K562 (cell line): ENCODE measurements around the gene ANO7. TPM values are rescaled to one million over a fixed set of nuclear protein-coding genes. Genes with fewer than 3 reads are reported as not detected.

Experiments used
- ATAC-seq: fragments of 200-7000 bp; cut with Tn5 transposase; 3 replicates; pipeline ENCODE4 v1.9.1; 2020; ENCODE audit warnings: moderate library complexity
- BruUV-seq: library from RNA; stranded (reverse); fragments of 400-500 nt; replicated peaks from 2 replicates; lab custom pipeline; 2021; lab: Mats Ljungman, UMichigan
- CTCF ChIA-PET: fragments of 300-600 bp; formaldehyde crosslinking; extraction: SDS; loops from one replicate; lab custom pipeline; 2021; ENCODE audit warnings: low intra/inter-chr PET ratio; lab: Yijun Ruan, JAX
- POLR2A ChIA-PET: fragments of 300-600, 350-650 bp; sonication (Branson Sonifier 250); formaldehyde crosslinking; extraction: SDS; loops from one replicate; lab custom pipeline; 2021; ENCODE audit warnings: antibody characterized with exemption, inconsistent platforms; lab: Yijun Ruan, JAX
- DNase-seq, 4 experiments: peaks; one replicate each; pipeline versions ENCODE4 v3.0.0 to v3.0.0-alpha.2; 2011 to 2018; ENCODE audit warnings: low spot score in 3 of 4, mixed read lengths in 3 of 4; ENCODE audit errors: extremely low read depth in 1 of 4
- FAIRE-seq: peaks from 2 replicates; lab custom pipeline; 2011; peaks lifted over from hg19 to GRCh38; lab: Jason Lieb, UNC
- H2AFZ ChIP-seq: 2 replicates; pipeline ENCODE4 v1.6.0; 2011; ENCODE audit warnings: low read depth, low read length, control low read depth, inconsistent platforms
- H3K27ac ChIP-seq: fragments of 200-600 bp; 3 replicates; pipeline ENCODE4 v1.8.0; 2011; ENCODE audit warnings: low read depth, mild to moderate bottlenecking, control low read depth, inconsistent platforms, low read length, moderate library complexity, mixed read lengths; ENCODE audit errors: extremely low read depth
- H3K27me3 ChIP-seq, 2 experiments: fragments of 300-600 bp in 1 of 2; 2 replicates in 1 of 2; 3 replicates in 1 of 2; pipeline versions ENCODE4 v1.6.0 to v1.8.0; 2011; ENCODE audit warnings: inconsistent platforms in 2 of 2, low read length in 2 of 2, mild to moderate bottlenecking in 1 of 2, mixed read lengths in 1 of 2, moderate library complexity in 1 of 2; ENCODE audit not compliant: control insufficient read depth in 2 of 2, insufficient read depth in 2 of 2
- H3K36me3 ChIP-seq: fragments of 300-600 bp; 3 replicates; pipeline ENCODE4 v1.8.0; 2011; ENCODE audit warnings: mild to moderate bottlenecking, low read length, inconsistent platforms; ENCODE audit not compliant: control insufficient read depth, insufficient read depth
- H3K4me1 ChIP-seq, 2 experiments: fragments of 200-600 bp in 1 of 2; replicated peaks in 1 of 2; 2 replicates in 1 of 2; 3 replicates in 1 of 2; pipeline versions ENCODE4 v1.5.1 to v1.8.0; 2011; ENCODE audit warnings: inconsistent platforms in 2 of 2, low read length in 2 of 2, mild to moderate bottlenecking in 1 of 2, mixed read lengths in 1 of 2, moderate library complexity in 1 of 2; ENCODE audit not compliant: control insufficient read depth in 2 of 2, insufficient read depth in 2 of 2
- H3K4me2 ChIP-seq: 2 replicates; pipeline ENCODE4 v1.6.1; 2011; ENCODE audit warnings: low read length, control low read depth, inconsistent platforms, mixed read lengths; ENCODE audit not compliant: insufficient read depth
- H3K4me3 ChIP-seq: fragments of 200-600 bp; sonication (generic), shearing (Covaris generic); 2 replicates; pipeline ENCODE4 v1.5.1; 2016; ENCODE audit warnings: control low read depth, inconsistent platforms
- H3K79me2 ChIP-seq: fragments of 200-600 bp; 3 replicates; pipeline ENCODE4 v1.8.0; 2011; ENCODE audit warnings: low read length, inconsistent platforms; ENCODE audit not compliant: control insufficient read depth, insufficient read depth
- H3K9ac ChIP-seq, 2 experiments: 2 replicates each; pipeline versions ENCODE4 v1.6.0 to v1.6.1; 2011; ENCODE audit warnings: low read depth in 2 of 2, low read length in 2 of 2, control low read depth in 1 of 2, inconsistent platforms in 1 of 2, mild to moderate bottlenecking in 1 of 2, mixed read lengths in 1 of 2; ENCODE audit not compliant: insufficient read depth in 1 of 2
- H3K9me1 ChIP-seq: one replicate; pipeline ENCODE4 v1.6.0; 2011; ENCODE audit warnings: inconsistent platforms, mild to moderate bottlenecking, low read length, moderate library complexity; ENCODE audit not compliant: control insufficient read depth, insufficient read depth
- H3K9me3 ChIP-seq: replicated peaks from 2 replicates; pipeline ENCODE4 v1.5.1; 2011; ENCODE audit warnings: low read depth, low read length, inconsistent platforms; ENCODE audit not compliant: control insufficient read depth, insufficient read depth
- H4K20me1 ChIP-seq: replicated peaks from 2 replicates; pipeline ENCODE4 v1.6.1; 2011; ENCODE audit warnings: low read length, inconsistent platforms, mixed read lengths; ENCODE audit not compliant: control insufficient read depth, insufficient read depth
- DPF2 ChIP-seq: fragments of 450-650 bp; IDR thresholded peaks from 2 replicates; pipeline ENCODE4 v1.6.1; 2016
- FOXJ3 ChIP-seq: sonication (generic); formaldehyde crosslinking; IDR thresholded peaks from 2 replicates; pipeline ENCODE4 v1.4.0; 2020; ENCODE audit warnings: mild to moderate bottlenecking, missing genetic modification reagents
- JUNB ChIP-seq: fragments of 450-650 bp; formaldehyde crosslinking; conservative IDR thresholded peaks from 2 replicates; pipeline ENCODE4 v1.4.0; 2020; ENCODE audit warnings: mild to moderate bottlenecking
- KAT7 ChIP-seq: sonication (generic); formaldehyde crosslinking; IDR thresholded peaks from 2 replicates; pipeline ENCODE4 v1.8.0; 2022; ENCODE audit warnings: missing genetic modification reagents, mild to moderate bottlenecking, borderline replicate concordance
- KLF6 ChIP-seq: fragments of 250-450 bp; sonication (Bioruptor Pico); IDR thresholded peaks from 2 replicates; pipeline ENCODE4 v1.4.0; 2020; ENCODE audit warnings: mild to moderate bottlenecking, moderate library complexity, borderline replicate concordance
- MAFF ChIP-seq: IDR thresholded peaks from 2 replicates; pipeline ENCODE4 v1.6.1; 2012; ENCODE audit warnings: low read length, improper control_type of control experiment
- MEF2A ChIP-seq: IDR thresholded peaks from 2 replicates; pipeline ENCODE4 v1.6.1; 2011; ENCODE audit warnings: low read depth, mild to moderate bottlenecking, low read length, moderate library complexity; ENCODE audit not compliant: control insufficient read depth
- MEIS2 ChIP-seq: fragments of 450-650 bp; IDR thresholded peaks from 2 replicates; pipeline ENCODE4 v1.6.1; 2014; ENCODE audit warnings: mild to moderate bottlenecking; ENCODE audit not compliant: partially characterized antibody
- SLC30A9 ChIP-seq: fragments of 250-450 bp; sonication (Bioruptor Pico); IDR thresholded peaks from 2 replicates; pipeline ENCODE4 v1.8.0; 2022; ENCODE audit warnings: mild to moderate bottlenecking, moderate library complexity
- SMARCA4 ChIP-seq: fragments of 450-650 bp; IDR thresholded peaks from 2 replicates; pipeline ENCODE4 v1.6.1; 2016
- SNRNP70 ChIP-seq: fragments of 200-400 bp; formaldehyde crosslinking; optimal IDR thresholded peaks from 2 replicates; pipeline ENCODE3; 2017; ENCODE audit warnings: low read depth, low read length
- STAT5B ChIP-seq: fragments of 250-450 bp; sonication (Bioruptor Pico); IDR thresholded peaks from 2 replicates; pipeline ENCODE4 v1.8.0; 2021; ENCODE audit warnings: mild to moderate bottlenecking, inconsistent platforms
- TCFL5 ChIP-seq: fragments of 250-450 bp; sonication (Bioruptor Pico); conservative IDR thresholded peaks from 2 replicates; pipeline ENCODE4 v1.6.1; 2021; ENCODE audit warnings: mild to moderate bottlenecking, moderate library complexity, matching md5 sums
- TRIM24 ChIP-seq, 2 experiments: fragments of 450-650 bp; IDR thresholded peaks; 2 replicates each; pipeline ENCODE4 v1.6.1; 2016
- WGBS: fragments of 100-300 bp; shearing (Covaris generic); methylation state at CpG from one replicate; pipeline ENCODE4 v1.1.6; 2016; ENCODE audit warnings: low coverage, mixed read lengths; ENCODE audit not compliant: insufficient coverage; ENCODE audit errors: missing lambda C conversion rate; 5-methylcytosine and 5-hydroxymethylcytosine counted together
- in situ Hi-C: fragments of 300-500 bp; cut with MboI; formaldehyde crosslinking; loops from 4 replicates; pipeline ENCODE4 v1.15.0; 2018; ENCODE audit warnings: inconsistent platforms, mixed read lengths
- intact Hi-C: fragments of 100-400 bp; cut with micrococcal nuclease; formaldehyde crosslinking; loops from 2 replicates; pipeline ENCODE4 v1.14.2; 2022
- polyA plus RNA-seq, 8 experiments: library from polyadenylated mRNA; depleted of rRNA in 4 of 8; stranded (reverse) in 5 of 8; unstranded in 3 of 8; fragments of >200 nt; fragmentation: Nextera tagmentation in 2 of 8; fragmentation: Illumina TruSeq in 1 of 8; extraction: Ambion mirVana in 2 of 8; extraction: Trizol in 1 of 8; gene quantifications; 2 replicates each; pipeline versions ENCODE4 v1.2.1 to v1.2.3, GENCODE V29; 2011 to 2014; ENCODE audit warnings: inconsistent platforms in 1 of 8, missing spikeins in 1 of 8
- total RNA-seq, 7 experiments: library from RNA; depleted of rRNA in 6 of 7; stranded (reverse); fragments of >200 nt in 6 of 7; fragmentation: Illumina TruSeq in 2 of 7; extraction: Trizol in 2 of 7; gene quantifications; 2 replicates each; pipeline versions ENCODE4 v1.2.1 to v1.2.3, GENCODE V29; 2011 to 2021; ENCODE audit warnings: low replicate concordance in 1 of 7
- TF ChIP-seq, protein P1 (sequence below): fragments of 450-650 bp; IDR thresholded peaks from 2 replicates; pipeline ENCODE4 v1.6.1; 2016
- TF ChIP-seq, protein P2 (sequence below): IDR thresholded peaks from 3 replicates; pipeline ENCODE4 v1.6.1; 2011; ENCODE audit warnings: borderline replicate concordance, mild to moderate bottlenecking, moderate library complexity; ENCODE audit not compliant: insufficient read length; ENCODE audit errors: extremely low read depth
- TF ChIP-seq, protein P3 (sequence below): fragments of 250-450 bp; sonication (Bioruptor Pico); IDR thresholded peaks from 2 replicates; pipeline ENCODE4 v1.8.0; 2021; ENCODE audit warnings: moderate library complexity, mild to moderate bottlenecking, inconsistent platforms
- TF ChIP-seq, protein P4 (sequence below): sonication (generic); formaldehyde crosslinking; IDR thresholded peaks from 2 replicates; pipeline ENCODE4 v1.8.0; 2022; ENCODE audit warnings: missing genetic modification reagents, mild to moderate bottlenecking, borderline replicate concordance

ANO7 gene
- total and polyA plus RNA-seq, 9 of the 15 experiments (the other 6 are each of a cell fraction or from before 2014, with no cell fraction given): 0.28 to 5.1 (median 1.1) TPM

DNA sequence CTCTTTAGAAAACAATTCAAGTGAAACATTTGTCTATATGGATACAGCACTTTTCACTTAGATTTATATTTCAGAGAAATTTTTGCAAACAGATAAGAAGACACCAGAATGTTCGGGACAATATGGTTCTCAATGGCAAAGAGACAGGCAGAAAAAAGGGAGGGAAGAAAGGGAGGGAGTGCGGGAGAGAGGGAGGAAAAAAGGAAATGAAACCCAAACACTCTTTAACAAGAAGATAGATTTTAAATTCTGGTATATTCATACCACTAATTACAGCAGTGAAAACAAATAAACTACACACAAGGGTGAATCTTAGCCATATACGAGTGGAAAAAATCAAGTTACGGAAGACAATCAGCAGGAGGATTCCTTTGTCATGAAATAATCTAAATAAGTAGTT, 42.2 kb upstream of the ANO7 start:
- intact Hi-C loops (no loop called here), in situ Hi-C loops (no loop called here)
- Histone ChIP-seq H3K27ac (no peak overlapping the region), H3K9ac (no peak overlapping the region), H3K9me1 (no peaks in the 10 kb centered on the region), H3K4me3 (no peak overlapping the region), H3K27me3 (no peaks in the 10 kb centered on the region), H3K36me3 (0 out of 3 replicates have a peak, but pooled peaks cover 3% of the 10 kb centered on the region), H3K4me1 (peaks cover 13 to 24% of the 10 kb centered on the region in 2 experiments; a peak in 4 of 5 replicates), H3K79me2 (peaks cover 15% of the 10 kb centered on the region), H4K20me1 (no peaks in the 10 kb centered on the region), H3K9me3 (no peaks in the 10 kb centered on the region), H3K4me2 (no peak overlapping the region), H2AFZ (no peak overlapping the region)
- ATAC-seq (no peak), FAIRE-seq (no peak), DNase-seq (no peak)
- BruUV-seq: no TSS peak
- 62% methylated on average over 2 of the region's 4 CpGs for WGBS
- ChIA-PET POLR2A (interaction anchor here (0.7 kb wide), 1 partner anchor 63 kb away, joined by 3 read pairs; no protein-coding TSS in a partner anchor), CTCF (no interaction called here)
- TF ChIP-seq SMARCA4 (no peak), TCFL5 (CRISPR knock-in tag) (no peak), KAT7 (no peak), TRIM24 (IDR thresholded peaks at IDR 0.05) (no peak), FOXJ3 (CRISPR knock-in tag) (no peak), KLF6 (CRISPR knock-in tag) (no peak), SNRNP70 (no peak), MEIS2 (no peak), SLC30A9 (CRISPR knock-in tag) (no peak), DPF2 (no peak), MEF2A (no peak), MAFF (no peak), JUNB (CRISPR knock-in tag) (no peak), STAT5B (no peak)
- TF ChIP-seq, protein P1, sequence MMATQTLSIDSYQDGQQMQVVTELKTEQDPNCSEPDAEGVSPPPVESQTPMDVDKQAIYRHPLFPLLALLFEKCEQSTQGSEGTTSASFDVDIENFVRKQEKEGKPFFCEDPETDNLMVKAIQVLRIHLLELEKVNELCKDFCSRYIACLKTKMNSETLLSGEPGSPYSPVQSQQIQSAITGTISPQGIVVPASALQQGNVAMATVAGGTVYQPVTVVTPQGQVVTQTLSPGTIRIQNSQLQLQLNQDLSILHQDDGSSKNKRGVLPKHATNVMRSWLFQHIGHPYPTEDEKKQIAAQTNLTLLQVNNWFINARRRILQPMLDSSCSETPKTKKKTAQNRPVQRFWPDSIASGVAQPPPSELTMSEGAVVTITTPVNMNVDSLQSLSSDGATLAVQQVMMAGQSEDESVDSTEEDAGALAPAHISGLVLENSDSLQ: no peak
- TF ChIP-seq, protein P2, sequence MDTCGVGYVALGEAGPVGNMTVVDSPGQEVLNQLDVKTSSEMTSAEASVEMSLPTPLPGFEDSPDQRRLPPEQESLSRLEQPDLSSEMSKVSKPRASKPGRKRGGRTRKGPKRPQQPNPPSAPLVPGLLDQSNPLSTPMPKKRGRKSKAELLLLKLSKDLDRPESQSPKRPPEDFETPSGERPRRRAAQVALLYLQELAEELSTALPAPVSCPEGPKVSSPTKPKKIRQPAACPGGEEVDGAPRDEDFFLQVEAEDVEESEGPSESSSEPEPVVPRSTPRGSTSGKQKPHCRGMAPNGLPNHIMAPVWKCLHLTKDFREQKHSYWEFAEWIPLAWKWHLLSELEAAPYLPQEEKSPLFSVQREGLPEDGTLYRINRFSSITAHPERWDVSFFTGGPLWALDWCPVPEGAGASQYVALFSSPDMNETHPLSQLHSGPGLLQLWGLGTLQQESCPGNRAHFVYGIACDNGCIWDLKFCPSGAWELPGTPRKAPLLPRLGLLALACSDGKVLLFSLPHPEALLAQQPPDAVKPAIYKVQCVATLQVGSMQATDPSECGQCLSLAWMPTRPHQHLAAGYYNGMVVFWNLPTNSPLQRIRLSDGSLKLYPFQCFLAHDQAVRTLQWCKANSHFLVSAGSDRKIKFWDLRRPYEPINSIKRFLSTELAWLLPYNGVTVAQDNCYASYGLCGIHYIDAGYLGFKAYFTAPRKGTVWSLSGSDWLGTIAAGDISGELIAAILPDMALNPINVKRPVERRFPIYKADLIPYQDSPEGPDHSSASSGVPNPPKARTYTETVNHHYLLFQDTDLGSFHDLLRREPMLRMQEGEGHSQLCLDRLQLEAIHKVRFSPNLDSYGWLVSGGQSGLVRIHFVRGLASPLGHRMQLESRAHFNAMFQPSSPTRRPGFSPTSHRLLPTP: no peak
- TF ChIP-seq, protein P3, sequence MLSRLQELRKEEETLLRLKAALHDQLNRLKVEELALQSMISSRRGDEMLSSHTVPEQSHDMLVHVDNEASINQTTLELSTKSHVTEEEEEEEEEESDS: no peak
- TF ChIP-seq, protein P4, sequence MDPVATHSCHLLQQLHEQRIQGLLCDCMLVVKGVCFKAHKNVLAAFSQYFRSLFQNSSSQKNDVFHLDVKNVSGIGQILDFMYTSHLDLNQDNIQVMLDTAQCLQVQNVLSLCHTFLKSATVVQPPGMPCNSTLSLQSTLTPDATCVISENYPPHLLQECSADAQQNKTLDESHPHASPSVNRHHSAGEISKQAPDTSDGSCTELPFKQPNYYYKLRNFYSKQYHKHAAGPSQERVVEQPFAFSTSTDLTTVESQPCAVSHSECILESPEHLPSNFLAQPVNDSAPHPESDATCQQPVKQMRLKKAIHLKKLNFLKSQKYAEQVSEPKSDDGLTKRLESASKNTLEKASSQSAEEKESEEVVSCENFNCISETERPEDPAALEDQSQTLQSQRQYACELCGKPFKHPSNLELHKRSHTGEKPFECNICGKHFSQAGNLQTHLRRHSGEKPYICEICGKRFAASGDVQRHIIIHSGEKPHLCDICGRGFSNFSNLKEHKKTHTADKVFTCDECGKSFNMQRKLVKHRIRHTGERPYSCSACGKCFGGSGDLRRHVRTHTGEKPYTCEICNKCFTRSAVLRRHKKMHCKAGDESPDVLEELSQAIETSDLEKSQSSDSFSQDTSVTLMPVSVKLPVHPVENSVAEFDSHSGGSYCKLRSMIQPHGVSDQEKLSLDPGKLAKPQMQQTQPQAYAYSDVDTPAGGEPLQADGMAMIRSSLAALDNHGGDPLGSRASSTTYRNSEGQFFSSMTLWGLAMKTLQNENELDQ (CRISPR knock-in tag): no peak
